22Rv1 (cell line): Measurements from ENCODE around the gene DIO1.

ENCODE experiments used
- H3K27ac ChIP-seq: fragments of 450-650 bp; 2 replicates; pipeline ENCODE4 v1.5.1; 2017
- ZFX ChIP-seq: fragments of 450-650 bp; IDR thresholded peaks from 2 replicates; pipeline ENCODE4 v1.6.1; 2017; ENCODE audit warnings: antibody characterized with exemption, borderline replicate concordance
- TF ChIP-seq, protein P1 (sequence below): fragments of 450-650 bp; IDR thresholded peaks from 2 replicates; pipeline ENCODE4 v1.5.1; 2017; ENCODE audit warnings: mild to moderate bottlenecking

DIO1 gene

GRCh38 chr1:53959664-53960250 is 65.8 kb downstream of the DIO1 start:
- H3K27ac ChIP-seq: no peak overlapping the region
- TF ChIP-seq, protein P1, sequence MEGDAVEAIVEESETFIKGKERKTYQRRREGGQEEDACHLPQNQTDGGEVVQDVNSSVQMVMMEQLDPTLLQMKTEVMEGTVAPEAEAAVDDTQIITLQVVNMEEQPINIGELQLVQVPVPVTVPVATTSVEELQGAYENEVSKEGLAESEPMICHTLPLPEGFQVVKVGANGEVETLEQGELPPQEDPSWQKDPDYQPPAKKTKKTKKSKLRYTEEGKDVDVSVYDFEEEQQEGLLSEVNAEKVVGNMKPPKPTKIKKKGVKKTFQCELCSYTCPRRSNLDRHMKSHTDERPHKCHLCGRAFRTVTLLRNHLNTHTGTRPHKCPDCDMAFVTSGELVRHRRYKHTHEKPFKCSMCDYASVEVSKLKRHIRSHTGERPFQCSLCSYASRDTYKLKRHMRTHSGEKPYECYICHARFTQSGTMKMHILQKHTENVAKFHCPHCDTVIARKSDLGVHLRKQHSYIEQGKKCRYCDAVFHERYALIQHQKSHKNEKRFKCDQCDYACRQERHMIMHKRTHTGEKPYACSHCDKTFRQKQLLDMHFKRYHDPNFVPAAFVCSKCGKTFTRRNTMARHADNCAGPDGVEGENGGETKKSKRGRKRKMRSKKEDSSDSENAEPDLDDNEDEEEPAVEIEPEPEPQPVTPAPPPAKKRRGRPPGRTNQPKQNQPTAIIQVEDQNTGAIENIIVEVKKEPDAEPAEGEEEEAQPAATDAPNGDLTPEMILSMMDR: peak; percentile 76
- no peak for TF ChIP-seq ZFX
